IMR-90 (cell line): ENCODE measurements around the gene DNTT. TPM values are rescaled to one million over a fixed set of nuclear protein-coding genes. Genes with fewer than 3 reads are reported as not detected.

Experiments
- ATAC-seq: fragments of 200-7000 bp; cut with Tn5 transposase; 2 replicates; pipeline ENCODE4 v1.9.1; 2020; ENCODE audit warnings: low read depth, mild to moderate bottlenecking, moderate library complexity
- BruUV-seq: library from RNA; stranded (reverse); fragments of 400-500 nt; replicated peaks from 2 replicates; lab custom pipeline; 2021; lab: Mats Ljungman, UMichigan
- CTCF ChIA-PET: fragments of 300-600 bp; formaldehyde crosslinking; extraction: SDS; loops from one replicate; lab custom pipeline; 2021; ENCODE audit warnings: antibody characterized with exemption; lab: Yijun Ruan, JAX
- POLR2A ChIA-PET: fragments of 300-600 bp; sonication (Branson Sonifier 250); formaldehyde crosslinking; loops from one replicate; lab custom pipeline; 2022; ENCODE audit warnings: antibody characterized with exemption; ENCODE audit not compliant: unreplicated experiment; lab: Charles Lee
- DNase-seq: peaks from one replicate; pipeline ENCODE4 v3.0.0; 2013
- H2AFZ ChIP-seq: replicated peaks from 2 replicates; pipeline ENCODE3; 2013; ENCODE audit warnings: low read length, mild to moderate bottlenecking; ENCODE audit not compliant: poor library complexity
- H2AK5ac ChIP-seq: 2 replicates; pipeline ENCODE4 v1.6.1; 2013; ENCODE audit warnings: low read depth, low read length, inconsistent platforms
- H2AK9ac ChIP-seq: replicated peaks from 2 replicates; pipeline ENCODE3; 2013; ENCODE audit warnings: mild to moderate bottlenecking, low read depth, low read length, moderate library complexity; ENCODE audit not compliant: poor library complexity
- H2BK120ac ChIP-seq: 2 replicates; pipeline ENCODE4 v1.6.1; 2013; ENCODE audit warnings: low read depth, low read length, inconsistent platforms
- H2BK15ac ChIP-seq: 3 replicates; pipeline ENCODE4 v1.6.1; 2013; ENCODE audit warnings: low read depth, low read length, inconsistent platforms
- H2BK20ac ChIP-seq: 2 replicates; pipeline ENCODE4 v1.6.1; 2013; ENCODE audit warnings: low read depth, mild to moderate bottlenecking, inconsistent platforms, low read length, moderate library complexity
- H2BK5ac ChIP-seq: 2 replicates; pipeline ENCODE4 v1.6.1; 2013; ENCODE audit warnings: mild to moderate bottlenecking, low read depth, low read length, inconsistent platforms; ENCODE audit not compliant: poor library complexity, severe bottlenecking
- H3K14ac ChIP-seq: replicated peaks from 2 replicates; pipeline ENCODE4 v1.6.1; 2013; ENCODE audit warnings: low read depth, low read length, inconsistent platforms
- H3K18ac ChIP-seq: 2 replicates; pipeline ENCODE4 v1.6.1; 2013; ENCODE audit warnings: low read depth, low read length, control low read depth
- H3K23ac ChIP-seq: 2 replicates; pipeline ENCODE4 v1.6.1; 2013; ENCODE audit warnings: low read depth, low read length, inconsistent platforms
- H3K27ac ChIP-seq: 2 replicates; pipeline ENCODE4 v1.5.1; 2013; ENCODE audit warnings: mild to moderate bottlenecking, control low read depth, low read length; ENCODE audit not compliant: insufficient read depth
- H3K27me3 ChIP-seq: 2 replicates; pipeline ENCODE4 v1.6.1; 2013; ENCODE audit warnings: low read length; ENCODE audit not compliant: control insufficient read depth, insufficient read depth
- H3K36me3 ChIP-seq: 2 replicates; pipeline ENCODE4 v1.6.1; 2013; ENCODE audit warnings: low read length, mixed read lengths; ENCODE audit not compliant: control insufficient read depth, insufficient read depth
- H3K4ac ChIP-seq: 2 replicates; pipeline ENCODE4 v1.6.1; 2013; ENCODE audit warnings: low read depth, low read length, inconsistent platforms
- H3K4me1 ChIP-seq: 2 replicates; pipeline ENCODE4 v1.6.1; 2013; ENCODE audit warnings: low read length, mixed read lengths; ENCODE audit not compliant: control insufficient read depth, insufficient read depth
- H3K4me2 ChIP-seq: 2 replicates; pipeline ENCODE4 v1.6.1; 2013; ENCODE audit warnings: low read depth, mild to moderate bottlenecking, control low read depth, low read length, moderate library complexity
- H3K4me3 ChIP-seq: 2 replicates; pipeline ENCODE4 v1.5.1; 2013; ENCODE audit warnings: low read depth, mild to moderate bottlenecking, control low read depth, low read length, moderate library complexity; ENCODE audit not compliant: insufficient read depth
- H3K56ac ChIP-seq: 2 replicates; pipeline ENCODE4 v1.6.1; 2013; ENCODE audit warnings: low read length, inconsistent platforms; ENCODE audit not compliant: insufficient read depth; ENCODE audit errors: extremely low read depth
- H3K79me1 ChIP-seq, 2 experiments: 2 replicates each; pipeline ENCODE4 v1.6.1; 2013; ENCODE audit warnings: low read length in 2 of 2, inconsistent platforms in 1 of 2, low read depth in 1 of 2
- H3K9ac ChIP-seq: 2 replicates; pipeline ENCODE4 v1.6.1; 2013; ENCODE audit warnings: low read depth, low read length, control low read depth
- H3K9me1 ChIP-seq: 2 replicates; pipeline ENCODE4 v1.6.1; 2013; ENCODE audit warnings: low read length, inconsistent platforms; ENCODE audit not compliant: insufficient read depth
- H3K9me3 ChIP-seq: 2 replicates; pipeline ENCODE4 v1.6.1; 2013; ENCODE audit warnings: low read length; ENCODE audit not compliant: control insufficient read depth, insufficient read depth
- H4K20me1 ChIP-seq: 2 replicates; pipeline ENCODE4 v1.6.1; 2013; ENCODE audit warnings: low read length, inconsistent platforms; ENCODE audit not compliant: insufficient read depth
- H4K5ac ChIP-seq: 2 replicates; pipeline ENCODE4 v1.6.1; 2013; ENCODE audit warnings: mild to moderate bottlenecking, low read depth, low read length, control low read depth
- H4K8ac ChIP-seq, 2 experiments: 2 replicates each; pipeline ENCODE4 v1.6.1; 2013; ENCODE audit warnings: low read depth in 2 of 2, low read length in 2 of 2, control low read depth in 1 of 2, inconsistent platforms in 1 of 2
- H4K91ac ChIP-seq: 2 replicates; pipeline ENCODE4 v1.6.1; 2013; ENCODE audit warnings: low read depth, low read length, inconsistent platforms; ENCODE audit not compliant: insufficient read depth
- BHLHE40 ChIP-seq: fragments of 150-350 bp; IDR thresholded peaks from 2 replicates; pipeline ENCODE4 v1.6.1; 2016; ENCODE audit warnings: mild to moderate bottlenecking, low read depth, low read length
- CEBPB ChIP-seq: IDR thresholded peaks from 2 replicates; pipeline ENCODE4 v1.6.1; 2012; ENCODE audit warnings: low read depth, low read length, improper control_type of control experiment
- CHD1 ChIP-seq: IDR thresholded peaks from 2 replicates; pipeline ENCODE4 v1.6.1; 2012; ENCODE audit warnings: low read depth, low read length, improper control_type of control experiment
- FOS ChIP-seq: fragments of 150-350 bp; IDR thresholded peaks from 2 replicates; pipeline ENCODE4 v1.6.1; 2016; ENCODE audit warnings: low read depth, low read length
- MAFK ChIP-seq: IDR thresholded peaks from 2 replicates; pipeline ENCODE4 v1.6.1; 2012; ENCODE audit warnings: low read depth, low read length, improper control_type of control experiment
- MAZ ChIP-seq: IDR thresholded peaks from 2 replicates; pipeline ENCODE4 v1.6.1; 2012; ENCODE audit warnings: low read depth, mild to moderate bottlenecking, low read length, improper control_type of control experiment, moderate library complexity, borderline replicate concordance
- MXI1 ChIP-seq: IDR thresholded peaks from 2 replicates; pipeline ENCODE4 v1.6.1; 2012; ENCODE audit warnings: low read depth, mild to moderate bottlenecking, low read length, moderate library complexity, borderline replicate concordance
- NFE2L2 ChIP-seq: fragments of 150-350 bp; IDR thresholded peaks from 2 replicates; pipeline ENCODE4 v1.6.1; 2016; ENCODE audit warnings: low read depth, mild to moderate bottlenecking, low read length
- POLR2A ChIP-seq: IDR thresholded peaks from 2 replicates; pipeline ENCODE4 v1.6.1; 2012; ENCODE audit warnings: mild to moderate bottlenecking, low read depth, low read length
- RAD21 ChIP-seq: IDR thresholded peaks from 2 replicates; pipeline ENCODE4 v1.6.1; 2012; ENCODE audit warnings: low read length, improper control_type of control experiment
- RCOR1 ChIP-seq: IDR thresholded peaks from 2 replicates; pipeline ENCODE4 v1.6.1; 2012; ENCODE audit warnings: mild to moderate bottlenecking, low read length, improper control_type of control experiment; ENCODE audit not compliant: insufficient replicate concordance
- RFX5 ChIP-seq: IDR thresholded peaks from 2 replicates; pipeline ENCODE4 v1.8.0; 2012; ENCODE audit warnings: low read depth, mild to moderate bottlenecking, low read length, moderate library complexity
- SMC3 ChIP-seq: fragments of 150-350 bp; IDR thresholded peaks from 2 replicates; pipeline ENCODE4 v1.6.1; 2016; ENCODE audit warnings: low read depth, mild to moderate bottlenecking, antibody characterized with exemption, low read length, moderate library complexity
- WGBS, 2 experiments: methylation state at CpG; one replicate each; pipeline versions ENCODE4 v1.1.5 to v1.1.7; 2013; ENCODE audit warnings: missing lambda C conversion rate in 2 of 2; ENCODE audit not compliant: insufficient read length in 1 of 2; ENCODE audit errors: extremely low coverage in 2 of 2; 5-methylcytosine and 5-hydroxymethylcytosine counted together
- dilution Hi-C: fragments of 300-500 bp; cut with HindIII; formaldehyde crosslinking; loops from one replicate; pipeline ENCODE4 v1.14.3; 2018; ENCODE audit warnings: low sequenced_read_pairs; ENCODE audit not compliant: unreplicated experiment
- in situ Hi-C: fragments of 300-500 bp; cut with MboI; formaldehyde crosslinking; loops from 3 replicates; pipeline ENCODE4 v1.14.3; 2019; ENCODE audit warnings: low sequenced_read_pairs, inconsistent platforms, mixed read lengths
- intact Hi-C: fragments of 100-400 bp; cut with micrococcal nuclease; formaldehyde crosslinking; loops from 2 replicates; pipeline ENCODE4 v1.10.0; 2022
- polyA plus RNA-seq, 3 experiments: library from polyadenylated mRNA; depleted of rRNA; stranded (reverse); fragments of >200 nt; gene quantifications; 2 replicates each; pipeline ENCODE4 v1.2.3, GENCODE V29; 2012; ENCODE audit warnings: low replicate concordance in 1 of 3
- total RNA-seq: library from RNA; depleted of rRNA; stranded (reverse); fragments of >200 nt; gene quantifications from 2 replicates; pipeline ENCODE4 v1.2.3, GENCODE V29; 2012
- TF ChIP-seq, protein P1 (sequence below): conservative IDR thresholded peaks from 2 replicates; pipeline ENCODE4 v1.5.1; 2012; ENCODE audit warnings: mild to moderate bottlenecking, low read depth, low read length, improper control_type of control experiment
- TF ChIP-seq, protein P2 (sequence below): fragments of 150-350 bp; IDR thresholded peaks from 2 replicates; pipeline ENCODE4 v1.6.1; 2017; ENCODE audit warnings: mild to moderate bottlenecking, antibody characterized with exemption, low read length, low read depth
- TF ChIP-seq, protein P3 (sequence below): fragments of 150-350 bp; IDR thresholded peaks from 2 replicates; pipeline ENCODE4 v1.6.1; 2016; ENCODE audit warnings: low read depth, mild to moderate bottlenecking, low read length, moderate library complexity, borderline replicate concordance

The DNTT gene
- total and polyA plus RNA-seq, 2 of the 4 experiments (the other 2 are of a cell fraction) = not detected

DNA sequence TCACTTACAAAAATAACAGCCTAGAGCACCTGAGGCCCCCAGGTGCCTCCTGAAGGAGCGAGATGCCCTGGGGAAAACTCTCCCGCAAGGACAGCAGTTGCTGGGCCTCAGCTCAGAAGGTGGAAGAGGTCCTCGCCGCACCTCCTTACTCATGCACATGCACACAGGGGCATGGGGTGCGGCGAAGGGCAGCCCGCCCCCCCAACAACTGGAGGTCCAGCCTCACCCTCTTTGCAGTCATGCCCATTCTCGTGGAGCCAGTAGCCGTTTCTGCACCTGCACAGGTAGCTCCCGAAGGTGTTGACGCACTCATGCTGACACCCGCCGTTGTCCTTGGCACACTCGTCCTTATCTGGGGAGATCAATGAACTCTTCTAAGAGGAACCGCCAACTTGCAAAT lies 74.5 kb downstream of the DNTT start:
- Histone ChIP-seq H2BK120ac (no peak overlapping the region), H3K36me3 (no peaks in the 10 kb centered on the region), H2AK9ac (no peak overlapping the region), H3K9ac (no peak overlapping the region), H3K56ac (no peak overlapping the region), H3K4me2 (no peak overlapping the region), H4K91ac (no peak overlapping the region), H3K4ac (no peak overlapping the region), H3K9me1 (peaks cover 3% of the 10 kb centered on the region; the same call in 1 of the 2 replicates), H4K20me1 (no peaks in the 10 kb centered on the region), H2BK15ac (no peak overlapping the region), H2AFZ (no peak overlapping the region), H2BK20ac (no peak overlapping the region), H3K18ac (no peak overlapping the region), H4K5ac (no peak overlapping the region), H3K9me3 (no peaks in the 10 kb centered on the region), H2AK5ac (no peak overlapping the region), H3K4me3 (no peak overlapping the region), H3K79me1 (no peaks in the 10 kb centered on the region), H3K27me3 (peaks cover 9% of the 10 kb centered on the region), H3K27ac (no peak overlapping the region), H3K23ac (no peak overlapping the region), H4K8ac (no peak overlapping the region), H3K14ac (no peak overlapping the region), H3K4me1 (no peaks in the 10 kb centered on the region), H2BK5ac (no peak overlapping the region)
- dilution Hi-C loops (no loop called here), in situ Hi-C loops (no loop called here), intact Hi-C loops (loop anchor here (5.0 to 10.0 kb wide), 3 partner anchors 454 to 834 kb away; partner anchors contain the start of gene LCOR)
- POLR2A ChIA-PET = no interaction called here
- ATAC-seq = no peak
- CTCF ChIA-PET = no interaction called here
- BruUV-seq = no TSS peak
- no peak for DNase-seq
- WGBS, 2 experiments = 66% methylated on average over 11 of the region's 15 CpGs; no CpG with 5 or more reads in 1 of the 2 experiments
- TF ChIP-seq RCOR1 (no peak), BHLHE40 (no peak), CEBPB (no peak), NFE2L2 (no peak), FOS (no peak), MAZ (no peak), RAD21 (no peak), MAFK (no peak), CHD1 (no peak), MXI1 (no peak), SMC3 (no peak), RFX5 (no peak), POLR2A (no peak)
- TF ChIP-seq, protein P1, sequence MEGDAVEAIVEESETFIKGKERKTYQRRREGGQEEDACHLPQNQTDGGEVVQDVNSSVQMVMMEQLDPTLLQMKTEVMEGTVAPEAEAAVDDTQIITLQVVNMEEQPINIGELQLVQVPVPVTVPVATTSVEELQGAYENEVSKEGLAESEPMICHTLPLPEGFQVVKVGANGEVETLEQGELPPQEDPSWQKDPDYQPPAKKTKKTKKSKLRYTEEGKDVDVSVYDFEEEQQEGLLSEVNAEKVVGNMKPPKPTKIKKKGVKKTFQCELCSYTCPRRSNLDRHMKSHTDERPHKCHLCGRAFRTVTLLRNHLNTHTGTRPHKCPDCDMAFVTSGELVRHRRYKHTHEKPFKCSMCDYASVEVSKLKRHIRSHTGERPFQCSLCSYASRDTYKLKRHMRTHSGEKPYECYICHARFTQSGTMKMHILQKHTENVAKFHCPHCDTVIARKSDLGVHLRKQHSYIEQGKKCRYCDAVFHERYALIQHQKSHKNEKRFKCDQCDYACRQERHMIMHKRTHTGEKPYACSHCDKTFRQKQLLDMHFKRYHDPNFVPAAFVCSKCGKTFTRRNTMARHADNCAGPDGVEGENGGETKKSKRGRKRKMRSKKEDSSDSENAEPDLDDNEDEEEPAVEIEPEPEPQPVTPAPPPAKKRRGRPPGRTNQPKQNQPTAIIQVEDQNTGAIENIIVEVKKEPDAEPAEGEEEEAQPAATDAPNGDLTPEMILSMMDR = no peak
- TF ChIP-seq, protein P2, sequence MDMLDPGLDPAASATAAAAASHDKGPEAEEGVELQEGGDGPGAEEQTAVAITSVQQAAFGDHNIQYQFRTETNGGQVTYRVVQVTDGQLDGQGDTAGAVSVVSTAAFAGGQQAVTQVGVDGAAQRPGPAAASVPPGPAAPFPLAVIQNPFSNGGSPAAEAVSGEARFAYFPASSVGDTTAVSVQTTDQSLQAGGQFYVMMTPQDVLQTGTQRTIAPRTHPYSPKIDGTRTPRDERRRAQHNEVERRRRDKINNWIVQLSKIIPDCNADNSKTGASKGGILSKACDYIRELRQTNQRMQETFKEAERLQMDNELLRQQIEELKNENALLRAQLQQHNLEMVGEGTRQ = no peak
- TF ChIP-seq, protein P3, sequence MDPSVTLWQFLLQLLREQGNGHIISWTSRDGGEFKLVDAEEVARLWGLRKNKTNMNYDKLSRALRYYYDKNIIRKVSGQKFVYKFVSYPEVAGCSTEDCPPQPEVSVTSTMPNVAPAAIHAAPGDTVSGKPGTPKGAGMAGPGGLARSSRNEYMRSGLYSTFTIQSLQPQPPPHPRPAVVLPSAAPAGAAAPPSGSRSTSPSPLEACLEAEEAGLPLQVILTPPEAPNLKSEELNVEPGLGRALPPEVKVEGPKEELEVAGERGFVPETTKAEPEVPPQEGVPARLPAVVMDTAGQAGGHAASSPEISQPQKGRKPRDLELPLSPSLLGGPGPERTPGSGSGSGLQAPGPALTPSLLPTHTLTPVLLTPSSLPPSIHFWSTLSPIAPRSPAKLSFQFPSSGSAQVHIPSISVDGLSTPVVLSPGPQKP = no peak
